ENCODE measurements around the gene PSME3.
"Not testable (repeated sequence)": the region's sequence is repeated elsewhere in the genome, so short reads cannot be mapped to it uniquely, and the experiment has no call there.

PSME3 gene

DNA sequence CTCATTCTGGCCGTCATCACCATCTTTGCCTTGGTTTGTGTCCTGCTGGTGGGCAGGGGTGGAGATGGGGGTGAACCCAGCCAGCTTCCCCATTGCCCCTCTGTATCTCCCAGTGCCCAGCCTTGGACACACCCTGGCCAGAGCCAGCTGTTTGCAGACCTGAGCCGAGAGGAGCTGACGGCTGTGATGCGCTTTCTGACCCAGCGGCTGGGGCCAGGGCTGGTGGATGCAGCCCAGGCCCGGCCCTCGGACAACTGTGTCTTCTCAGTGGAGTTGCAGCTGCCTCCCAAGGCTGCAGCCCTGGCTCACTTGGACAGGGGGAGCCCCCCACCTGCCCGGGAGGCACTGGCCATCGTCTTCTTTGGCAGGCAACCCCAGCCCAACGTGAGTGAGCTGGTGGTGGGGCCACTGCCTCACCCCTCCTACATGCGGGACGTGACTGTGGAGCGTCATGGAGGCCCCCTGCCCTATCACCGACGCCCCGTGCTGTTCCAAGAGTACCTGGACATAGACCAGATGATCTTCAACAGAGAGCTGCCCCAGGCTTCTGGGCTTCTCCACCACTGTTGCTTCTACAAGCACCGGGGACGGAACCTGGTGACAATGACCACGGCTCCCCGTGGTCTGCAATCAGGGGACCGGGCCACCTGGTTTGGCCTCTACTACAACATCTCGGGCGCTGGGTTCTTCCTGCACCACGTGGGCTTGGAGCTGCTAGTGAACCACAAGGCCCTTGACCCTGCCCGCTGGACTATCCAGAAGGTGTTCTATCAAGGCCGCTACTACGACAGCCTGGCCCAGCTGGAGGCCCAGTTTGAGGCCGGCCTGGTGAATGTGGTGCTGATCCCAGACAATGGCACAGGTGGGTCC lies 18.4 kb downstream of the PSME3 start:
- not testable (repeated sequence) for DNase-seq

DNA sequence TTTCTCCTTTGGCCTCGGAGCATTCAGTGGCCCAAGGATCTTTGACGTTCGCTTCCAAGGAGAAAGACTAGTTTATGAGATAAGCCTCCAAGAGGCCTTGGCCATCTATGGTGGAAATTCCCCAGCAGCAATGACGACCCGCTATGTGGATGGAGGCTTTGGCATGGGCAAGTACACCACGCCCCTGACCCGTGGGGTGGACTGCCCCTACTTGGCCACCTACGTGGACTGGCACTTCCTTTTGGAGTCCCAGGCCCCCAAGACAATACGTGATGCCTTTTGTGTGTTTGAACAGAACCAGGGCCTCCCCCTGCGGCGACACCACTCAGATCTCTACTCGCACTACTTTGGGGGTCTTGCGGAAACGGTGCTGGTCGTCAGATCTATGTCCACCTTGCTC lies 19.2 kb downstream of the PSME3 start:
- DNase-seq, result no peak

DNA sequence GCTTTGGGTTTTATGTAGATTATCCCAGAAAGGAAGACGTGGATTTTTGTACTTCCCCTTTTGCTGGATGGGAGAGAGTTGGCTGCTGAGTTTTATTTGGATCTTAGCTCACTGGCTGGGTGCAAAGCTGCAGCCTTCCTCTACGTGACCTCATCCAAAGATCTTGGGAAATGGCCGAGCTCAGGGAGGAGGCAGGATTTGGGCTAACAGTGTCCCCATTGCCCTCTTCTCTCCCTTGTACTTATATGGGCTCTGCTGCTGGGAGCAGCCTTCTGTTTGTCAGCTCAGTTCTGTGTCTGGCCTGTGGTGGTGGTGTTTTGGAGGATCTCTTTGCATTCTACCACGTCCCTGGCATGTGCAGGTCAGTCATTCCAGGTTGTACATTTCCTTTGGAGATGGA lies 19.8 kb downstream of the PSME3 start:
- no peak for DNase-seq

DNA sequence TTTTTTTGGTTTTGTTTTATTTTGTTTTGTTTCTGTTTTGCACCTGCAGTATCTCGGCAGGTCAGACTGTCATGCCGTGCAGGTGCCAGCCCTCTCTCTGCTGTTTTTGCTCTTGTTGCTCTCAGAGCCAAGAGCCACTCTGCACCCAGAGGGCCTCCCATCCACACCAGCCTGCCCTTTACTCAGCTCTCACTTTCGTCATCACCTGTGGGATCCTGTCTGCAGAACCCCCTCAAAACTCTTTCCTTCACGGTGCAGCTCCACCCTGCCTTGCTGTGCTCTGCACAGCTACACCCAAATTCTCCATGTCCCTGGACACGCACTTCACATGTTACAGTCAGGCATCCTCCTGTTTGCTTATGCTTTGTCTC lies 20.4 kb downstream of the PSME3 start:
- DNase-seq, result no peak

DNA sequence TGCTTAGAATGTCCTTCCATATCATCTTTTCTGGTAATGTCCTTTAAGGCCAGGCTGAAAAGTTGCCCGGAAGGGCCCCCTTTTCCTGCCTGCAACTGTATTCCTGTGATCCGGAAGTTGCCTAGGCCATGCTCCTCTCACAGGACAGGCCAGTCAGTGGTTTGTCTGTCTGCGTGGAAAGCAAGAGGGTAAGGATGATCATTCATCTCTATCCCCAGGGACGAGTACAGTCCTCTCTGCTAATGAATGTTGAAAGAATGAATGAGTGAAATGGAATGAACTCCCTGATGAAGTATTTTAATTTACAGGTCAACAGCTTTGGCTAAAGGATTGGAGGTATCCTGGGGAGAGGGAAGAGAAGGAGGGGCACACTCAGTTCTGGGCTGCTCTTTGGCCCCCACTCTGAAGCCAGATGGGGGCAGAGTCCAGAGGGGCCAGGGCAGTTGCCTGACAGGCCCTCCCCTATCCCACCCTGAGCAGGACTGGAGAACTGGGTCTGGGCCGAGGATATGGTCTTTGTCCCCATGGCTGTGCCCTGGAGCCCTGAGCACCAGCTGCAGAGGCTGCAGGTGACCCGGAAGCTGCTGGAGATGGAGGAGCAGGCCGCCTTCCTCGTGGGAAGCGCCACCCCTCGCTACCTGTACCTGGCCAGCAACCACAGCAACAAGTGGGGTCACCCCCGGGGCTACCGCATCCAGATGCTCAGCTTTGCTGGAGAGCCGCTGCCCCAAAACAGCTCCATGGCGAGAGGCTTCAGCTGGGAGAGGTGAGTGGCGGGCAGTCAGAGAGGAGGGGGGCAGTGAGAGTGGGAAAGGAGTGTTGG lies 21.0 kb downstream of the PSME3 start:
- no peak for DNase-seq

DNA sequence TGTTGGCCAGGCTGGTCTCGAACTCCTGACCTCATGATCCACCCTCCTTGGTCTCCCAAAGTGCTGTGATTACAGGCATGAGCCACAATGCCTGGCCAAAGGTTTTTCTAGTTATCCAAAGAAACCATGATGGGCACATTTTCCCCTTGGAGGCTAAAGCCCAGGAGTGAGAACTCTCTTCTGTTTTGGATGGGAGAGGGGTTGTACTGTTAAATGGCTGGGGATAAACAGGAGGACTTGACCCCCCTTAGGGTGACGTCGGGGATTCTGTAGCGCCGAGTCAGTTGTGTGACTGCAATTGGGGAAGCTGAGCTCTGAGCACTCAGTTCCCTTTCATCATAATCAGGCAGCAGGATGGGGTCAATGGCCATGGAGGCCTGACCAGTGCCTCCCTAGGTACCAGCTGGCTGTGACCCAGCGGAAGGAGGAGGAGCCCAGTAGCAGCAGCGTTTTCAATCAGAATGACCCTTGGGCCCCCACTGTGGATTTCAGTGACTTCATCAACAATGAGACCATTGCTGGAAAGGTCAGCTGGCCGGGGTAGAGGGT lies 21.9 kb downstream of the PSME3 start:
- DNase-seq, result no peak

DNA sequence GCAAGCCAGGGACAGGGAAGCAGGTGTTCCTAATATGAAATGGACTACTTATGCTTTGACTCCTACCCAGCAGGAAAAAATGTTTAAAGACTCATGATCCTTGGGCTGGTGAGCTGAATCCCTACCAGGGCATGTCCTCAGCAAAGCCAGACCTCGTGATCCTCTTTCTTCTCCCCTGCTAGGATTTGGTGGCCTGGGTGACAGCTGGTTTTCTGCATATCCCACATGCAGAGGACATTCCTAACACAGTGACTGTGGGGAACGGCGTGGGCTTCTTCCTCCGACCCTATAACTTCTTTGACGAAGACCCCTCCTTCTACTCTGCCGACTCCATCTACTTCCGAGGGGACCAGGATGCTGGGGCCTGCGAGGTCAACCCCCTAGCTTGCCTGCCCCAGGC lies 22.9 kb downstream of the PSME3 start:
- not testable (repeated sequence) for DNase-seq

DNA sequence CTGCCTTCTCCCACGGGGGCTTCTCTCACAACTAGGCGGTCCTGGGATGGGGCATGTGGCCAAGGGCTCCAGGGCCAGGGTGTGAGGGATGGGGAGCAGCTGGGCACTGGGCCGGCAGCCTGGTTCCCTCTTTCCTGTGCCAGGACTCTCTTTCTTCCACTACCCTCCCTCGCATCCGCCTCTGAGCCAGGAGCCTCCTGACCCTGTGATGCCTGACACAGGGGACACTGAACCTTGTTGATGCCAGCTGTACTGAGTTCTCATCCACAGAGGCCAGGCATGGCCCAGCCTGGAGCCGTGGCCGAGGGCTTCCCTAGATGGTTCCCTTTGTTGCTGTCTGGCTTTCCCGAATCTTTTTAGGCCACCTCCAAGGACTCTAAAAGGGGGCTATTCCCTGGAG lies 23.3 kb downstream of the PSME3 start:
- DNase-seq, result not testable (repeated sequence)

DNA sequence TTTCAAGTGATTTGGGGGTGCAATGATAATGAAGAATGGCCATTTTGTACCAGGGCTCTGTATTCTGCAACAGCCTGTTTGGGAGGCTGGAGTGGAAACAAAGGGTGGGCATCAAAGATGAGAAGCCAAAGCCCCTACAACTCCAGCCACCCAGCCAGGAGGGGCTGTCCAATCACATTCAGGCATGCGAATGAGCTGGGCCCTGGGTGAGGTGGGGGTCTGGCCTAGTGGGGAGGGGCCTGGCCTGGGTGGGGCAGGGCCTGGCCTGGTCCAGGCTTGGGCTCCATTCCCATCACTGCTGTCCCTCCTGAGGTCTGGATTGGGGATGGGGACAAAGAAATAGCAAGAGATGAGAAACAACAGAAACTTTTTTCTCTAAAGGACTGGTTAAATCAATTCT lies 24.2 kb downstream of the PSME3 start:
- no peak for DNase-seq

DNA sequence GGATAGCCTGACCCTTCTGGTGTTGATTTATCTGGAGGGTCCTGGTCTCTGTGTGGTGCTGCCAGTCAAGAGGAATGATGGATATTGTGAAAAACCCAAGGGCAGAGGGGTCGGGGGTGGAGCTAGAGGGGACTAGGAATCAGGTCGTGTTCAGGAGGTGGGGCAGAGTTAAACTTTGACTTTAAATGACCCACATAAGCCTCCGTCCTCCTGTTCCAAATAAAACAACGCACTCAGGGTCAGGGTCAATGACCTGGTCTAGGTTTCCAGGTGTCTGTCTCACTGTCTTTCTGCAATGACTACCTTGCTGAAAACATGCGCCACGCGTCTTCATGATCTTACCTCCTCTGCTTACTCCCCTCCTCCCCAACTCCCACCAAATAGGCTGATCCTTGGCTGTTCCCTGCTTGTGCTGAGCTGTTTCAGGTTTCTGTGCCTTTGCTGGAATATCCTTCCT lies 32.5 kb downstream of the PSME3 start:
- DNase-seq, result no peak

DNA sequence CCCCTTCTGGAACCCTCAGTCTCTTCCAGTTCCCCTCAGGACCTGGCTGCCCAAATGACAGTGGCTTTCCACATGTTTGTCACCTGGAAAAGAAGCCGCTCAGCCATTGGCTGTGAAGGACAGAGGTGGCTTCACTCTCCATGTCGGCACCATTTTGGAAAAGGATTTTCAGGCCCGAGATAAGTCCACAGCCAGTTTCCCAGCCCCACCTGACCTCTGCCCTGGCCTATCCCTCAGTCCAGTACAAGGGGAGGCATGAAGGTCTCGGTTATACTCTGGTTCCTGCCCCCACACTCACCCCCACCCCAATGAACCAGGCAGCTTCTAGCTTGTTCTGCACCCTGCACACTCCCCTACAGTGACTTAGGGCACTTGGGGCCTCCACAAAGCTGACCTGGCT lies 33.0 kb downstream of the PSME3 start:
- no peak for DNase-seq

DNA sequence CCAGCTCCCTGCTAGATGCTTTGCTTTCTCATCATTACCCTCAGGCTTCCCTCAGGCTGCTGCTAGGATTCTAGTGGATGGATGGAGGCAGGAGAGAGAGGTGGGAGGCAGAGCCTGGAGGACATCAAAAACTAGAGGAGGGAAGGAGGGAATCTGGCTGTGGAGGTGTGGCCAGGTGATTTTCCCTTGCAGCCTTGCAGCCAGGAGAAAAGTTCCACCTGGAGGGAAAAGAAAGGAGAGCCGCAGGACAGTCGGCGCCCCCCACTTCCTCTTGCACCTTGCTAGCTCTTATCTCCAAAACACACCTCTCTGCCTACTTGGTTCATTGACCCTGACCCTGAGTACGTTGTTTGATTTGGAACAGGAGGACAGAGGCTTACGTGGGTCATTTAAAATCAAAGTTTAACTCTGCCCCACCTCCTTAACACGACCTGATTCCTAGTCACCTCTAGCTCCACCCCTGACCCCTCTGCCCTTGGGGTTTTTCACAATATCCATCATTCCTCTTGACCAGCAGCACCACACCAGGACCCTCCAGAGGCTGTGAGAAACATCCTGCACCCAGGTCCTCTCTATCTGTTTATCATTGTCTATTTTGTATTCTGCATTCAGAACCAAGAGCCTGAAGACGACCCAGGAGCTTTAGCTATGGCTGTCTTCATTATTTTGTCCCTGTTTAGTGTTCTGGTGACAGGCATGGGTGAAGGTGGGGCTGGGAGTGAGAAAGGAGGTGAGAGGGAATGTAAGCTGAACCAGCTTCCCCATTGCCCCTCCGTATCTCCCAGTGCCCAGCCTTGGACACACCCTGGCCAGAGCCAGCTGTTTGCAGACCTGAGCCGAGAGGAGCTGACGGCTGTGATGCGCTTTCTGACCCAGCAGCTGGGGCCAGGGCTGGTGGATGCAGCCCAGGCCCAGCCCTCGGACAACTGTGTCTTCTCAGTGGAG lies 33.7 kb downstream of the PSME3 start:
- DNase-seq, result no peak

DNA sequence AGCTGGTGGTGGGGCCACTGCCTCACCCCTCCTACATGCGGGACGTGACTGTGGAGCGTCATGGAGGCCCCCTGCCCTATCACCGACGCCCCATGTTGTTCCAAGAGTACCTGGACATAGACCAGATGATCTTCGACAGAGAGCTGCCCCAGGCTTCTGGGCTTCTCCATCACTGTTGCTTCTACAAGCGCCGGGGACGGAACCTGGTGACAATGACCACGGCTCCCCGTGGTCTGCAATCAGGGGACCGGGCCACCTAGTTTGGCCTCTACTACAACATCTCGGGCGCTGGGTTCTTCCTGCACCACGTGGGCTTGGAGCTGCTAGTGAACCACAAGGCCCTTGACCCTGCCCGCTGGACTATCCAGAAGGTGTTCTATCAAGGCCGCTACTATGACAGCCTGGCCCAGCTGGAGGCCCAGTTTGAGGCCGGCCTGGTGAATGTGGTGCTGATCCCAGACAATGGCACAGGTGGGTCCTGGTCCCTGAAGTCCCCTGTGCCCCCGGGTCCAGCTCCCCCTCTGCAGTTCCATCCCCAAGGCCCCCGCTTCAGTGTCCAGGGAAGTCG lies 34.6 kb downstream of the PSME3 start:
- not testable (repeated sequence) for DNase-seq

DNA sequence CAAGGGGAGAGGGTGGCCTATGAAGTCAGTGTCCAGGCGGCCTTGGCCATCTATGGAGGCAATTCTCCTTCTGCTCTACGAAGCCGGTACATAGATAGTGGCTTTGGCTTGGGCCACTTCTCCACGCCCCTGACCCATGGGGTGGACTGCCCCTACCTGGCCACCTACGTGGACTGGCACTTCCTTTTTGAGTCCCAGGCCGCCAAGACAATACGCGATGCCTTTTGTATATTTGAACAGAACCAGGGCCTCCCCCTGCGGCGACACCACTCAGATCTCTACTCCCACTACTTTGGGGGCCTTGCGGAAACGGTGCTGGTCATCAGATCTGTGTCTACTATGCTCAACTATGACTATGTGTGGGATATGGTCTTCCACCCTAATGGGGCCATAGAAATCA lies 35.1 kb downstream of the PSME3 start:
- no peak for DNase-seq

DNA sequence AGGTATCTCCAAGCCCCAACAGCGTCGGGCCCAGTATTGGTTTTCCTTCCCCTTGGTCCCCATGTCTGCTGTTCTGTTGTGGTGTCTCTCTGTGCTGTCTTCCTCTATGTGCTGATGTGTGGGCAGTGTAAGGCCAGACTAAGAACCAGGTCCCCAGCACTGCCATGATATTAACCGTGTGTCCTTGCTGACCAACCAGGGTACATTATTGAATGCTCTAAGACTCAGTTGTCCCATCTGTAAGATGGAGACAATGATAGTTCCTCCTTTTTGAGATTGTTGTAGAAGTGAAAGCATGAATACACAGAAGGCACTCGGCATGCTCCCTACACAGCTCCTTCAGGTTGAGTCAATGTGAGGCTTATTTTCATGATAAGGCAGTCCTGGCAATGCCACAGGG lies 38.5 kb downstream of the PSME3 start:
- no peak for DNase-seq

DNA sequence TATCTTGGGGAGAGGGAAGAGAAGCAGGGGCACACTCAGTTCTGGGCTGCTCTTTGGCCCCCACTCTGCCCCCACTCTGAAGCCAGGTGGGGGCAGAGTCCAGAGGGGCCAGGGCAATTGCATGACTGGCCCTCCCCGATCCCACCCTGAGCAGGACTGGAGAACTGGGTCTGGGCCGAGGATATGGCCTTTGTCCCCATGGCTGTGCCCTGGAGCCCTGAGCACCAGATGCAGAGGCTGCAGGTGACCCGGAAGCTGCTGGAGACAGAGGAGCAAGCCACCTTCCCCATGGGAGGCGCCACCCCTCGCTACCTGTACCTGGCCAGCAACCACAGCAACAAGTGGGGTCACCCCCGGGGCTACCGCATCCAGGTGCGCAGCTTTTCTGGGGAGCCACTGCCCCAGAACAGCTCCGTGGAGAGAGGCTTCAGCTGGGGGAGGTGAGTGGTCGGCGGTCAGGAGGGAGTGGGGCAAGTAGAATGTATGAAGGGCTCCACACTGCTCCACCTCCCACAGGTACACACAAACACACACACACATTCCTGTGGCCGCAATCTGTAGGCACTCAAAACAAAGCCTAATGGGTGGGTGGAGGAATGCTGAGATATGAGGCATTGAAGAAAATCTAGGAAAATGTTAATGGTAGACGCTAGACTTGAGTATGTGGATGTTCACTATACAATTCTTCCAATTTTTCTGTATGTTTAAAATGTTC lies 39.2 kb downstream of the PSME3 start:
- DNase-seq, result no peak

DNA sequence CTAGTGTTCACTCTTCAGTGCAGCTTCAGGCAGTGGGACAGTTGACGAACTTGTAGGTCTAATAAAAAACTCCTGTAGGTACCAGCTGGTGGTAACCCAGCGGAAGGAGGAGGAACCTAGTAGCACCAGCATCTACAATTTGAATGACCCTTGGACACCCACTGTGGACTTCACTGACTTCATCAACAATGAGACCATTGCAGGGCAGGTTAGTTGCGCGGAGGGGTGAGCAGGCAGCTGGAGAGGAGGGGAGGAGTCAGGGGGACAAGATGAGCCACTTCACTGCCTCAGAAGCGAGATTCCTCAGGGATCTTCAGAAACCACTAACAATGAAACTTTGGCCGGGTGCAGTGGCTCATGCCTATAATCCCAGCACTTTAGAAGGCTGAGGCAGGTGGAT lies 40.1 kb downstream of the PSME3 start:
- no peak for DNase-seq

DNA sequence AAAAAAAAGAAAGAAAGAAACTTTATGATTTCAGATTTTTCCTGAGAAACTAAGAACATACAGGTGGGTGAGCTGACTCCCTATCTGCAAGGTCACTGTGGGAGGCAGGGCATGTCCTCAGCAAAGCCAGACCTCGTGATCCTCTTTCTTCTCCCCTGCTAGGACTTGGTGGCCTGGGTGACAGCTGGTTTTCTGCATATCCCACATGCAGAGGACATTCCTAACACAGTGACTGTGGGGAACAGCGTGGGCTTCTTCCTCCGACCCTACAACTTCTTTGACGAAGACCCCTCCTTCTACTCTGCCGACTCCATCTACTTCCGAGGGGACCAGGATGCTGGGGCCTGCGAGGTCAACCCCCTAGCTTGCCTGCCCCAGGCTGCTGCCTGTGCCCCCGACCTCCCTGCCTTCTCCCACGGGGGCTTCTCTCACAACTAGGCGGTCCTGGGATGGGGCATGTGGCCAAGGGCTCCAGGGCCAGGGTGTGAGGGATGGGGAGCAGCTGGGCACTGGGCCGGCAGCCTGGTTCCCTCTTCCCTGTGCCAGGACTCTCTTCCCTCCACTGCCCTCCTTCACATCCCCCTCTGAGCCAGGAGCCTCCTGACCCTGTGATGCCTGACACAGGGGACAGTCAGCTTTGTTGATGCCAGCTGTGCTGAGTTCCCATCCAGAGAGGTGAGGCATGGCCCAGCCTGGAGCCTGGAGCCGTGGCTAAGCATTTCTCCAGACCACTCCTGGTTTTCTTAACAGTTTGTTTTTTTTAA lies 40.9 kb downstream of the PSME3 start:
- not testable (repeated sequence) for DNase-seq

DNA sequence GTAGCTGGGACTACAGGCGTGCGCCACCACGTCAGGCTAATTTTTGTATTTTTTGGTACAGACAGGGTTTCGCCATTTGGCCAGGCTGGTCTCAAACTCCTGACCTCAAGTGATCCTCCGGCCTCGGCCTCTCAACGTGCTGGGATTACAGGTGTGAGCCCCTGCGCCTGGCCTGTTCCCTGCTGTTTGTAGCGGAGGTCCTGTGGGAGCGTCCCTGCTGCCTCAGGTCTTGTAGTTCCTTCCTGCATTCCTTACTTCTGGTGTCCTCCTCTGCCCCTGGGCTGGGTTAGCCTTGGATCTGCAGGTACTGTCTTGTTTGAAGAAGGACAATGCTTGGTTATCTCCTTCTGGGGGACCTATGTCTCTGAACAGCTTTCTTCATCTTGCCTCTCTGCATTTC lies 43.8 kb downstream of the PSME3 start:
- no peak for DNase-seq

DNA sequence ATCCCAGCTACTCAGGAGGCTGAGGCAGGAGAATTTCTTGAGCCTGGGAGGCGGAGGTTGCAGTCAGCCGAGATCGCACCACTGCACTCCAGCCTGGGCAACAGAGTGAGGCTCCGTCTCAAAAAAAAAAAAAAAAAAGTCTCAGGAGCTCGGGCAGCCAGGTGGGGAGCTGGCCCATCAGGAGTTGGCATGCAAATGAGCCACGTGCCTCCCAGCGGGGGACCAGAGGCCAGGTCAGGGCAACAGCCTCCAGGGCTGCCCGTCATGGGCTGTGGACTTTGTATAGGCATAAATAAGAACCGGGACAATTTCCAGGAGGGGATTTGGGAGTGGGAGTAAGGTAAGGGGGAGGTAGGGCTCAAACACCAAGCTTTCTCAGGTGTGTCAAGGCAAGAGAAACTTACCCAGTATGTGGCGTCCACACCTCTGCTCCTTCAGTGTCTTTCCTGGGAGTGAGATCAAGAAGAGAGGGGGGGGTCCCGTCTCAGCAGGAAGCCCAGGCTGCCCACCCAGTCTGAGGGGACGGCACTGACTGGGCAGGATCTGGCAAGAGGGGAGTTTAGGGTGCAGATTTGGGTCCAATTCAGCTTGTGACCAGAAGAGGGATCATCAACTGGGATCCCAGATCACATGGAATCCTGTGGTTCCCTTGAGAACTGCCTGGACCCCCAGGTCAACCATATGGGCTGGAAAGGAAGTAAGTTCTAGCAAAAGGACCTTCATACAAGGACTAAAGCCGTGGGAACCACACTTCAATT lies 45.1 kb downstream of the PSME3 start:
- no peak for DNase-seq
